ENCODE results near the gene SFXN5. TPM values are rescaled to one million over a fixed set of nuclear protein-coding genes. Genes with fewer than 3 reads are reported as not detected.

SFXN5 gene
- total and polyA plus RNA-seq, 2 donors (not counting 3 experiments of a cell fraction or from before 2014, with no cell fraction given) = 18.7 to 28.6 TPM

- no TSS peak for BruUV-seq (replicated peaks)
- Histone ChIP-seq H3K4me3 (replicated peaks in 1 of 3; ENCODE audit: insufficient read depth in 1 of 3, low read depth in 1 of 3, low read length in 3 of 3) (no peak overlapping the region), H2AFZ (ENCODE audit: low read depth, low read length) (no peak overlapping the region), H3K9me3 (replicated peaks; ENCODE audit: control insufficient read depth, insufficient read depth, low read length) (no peaks in the 10 kb centered on the region), H3K4me1 (ENCODE audit: control insufficient read depth, extremely low read depth, insufficient read depth, low read length) (peaks cover 22% of the 10 kb centered on the region), H3K36me3 (ENCODE audit: control insufficient read depth in 2 of 2, extremely low read depth in 1 of 2, insufficient read depth in 2 of 2, low read length in 2 of 2) (peaks cover 0 to 9% of the 10 kb centered on the region in 2 experiments), H3K79me2 (ENCODE audit: control insufficient read depth, insufficient read depth, low read length) (no peaks in the 10 kb centered on the region), H3K4me2 (ENCODE audit: insufficient read depth, low read length) (no peak overlapping the region), H4K20me1 (replicated peaks; ENCODE audit: control insufficient read depth, extremely low read depth, insufficient read depth, low read length) (no peaks in the 10 kb centered on the region), H3K27ac (ENCODE audit: insufficient read depth, low read depth, low read length) (no peak overlapping the region), H3K27me3 (ENCODE audit: control insufficient read depth in 2 of 2, insufficient read depth in 2 of 2, low read length in 2 of 2) (no peaks in the 10 kb centered on the region), H3K9me1 (replicated peaks; ENCODE audit: control insufficient read depth, extremely low read depth, insufficient read depth, low read length) (no peaks in the 10 kb centered on the region), H3K9ac (replicated peaks; ENCODE audit: extremely low read depth, insufficient read depth, low read length) (no peak overlapping the region)
- intact Hi-C loops (cut with micrococcal nuclease) (loop anchor here (1.0 kb wide), 6 partner anchors 43 to 320 kb away; no protein-coding TSS in a partner anchor), dilution Hi-C loops (cut with MboI; ENCODE audit: extremely low pct_ligation_motif_present, low sequenced_read_pairs) (no loop called here)
- POLR2A ChIA-PET = interaction anchor here (1.3 kb wide), 1 partner anchor 285 kb away, joined by 5 read pairs; no protein-coding TSS in a partner anchor
- FAIRE-seq = peak; percentile 74
- CTCF ChIA-PET = interaction anchor here (0.6 to 10.7 kb wide), 56 partner anchors 9 to 398 kb away, joined by 3 to 261 read pairs (median 6); partner anchors contain the start of genes EMX1, PRADC1 and SMYD5
- TF ChIP-seq CTCF (IDR thresholded peaks at IDR 0.05; ENCODE audit: extremely low read depth in 1 of 2, insufficient read depth in 1 of 2, low read depth in 1 of 2, low read length in 2 of 2) (peak; percentile 69 to 92), FOS (IDR thresholded peaks at IDR 0.05; ENCODE audit: borderline replicate concordance, insufficient read depth, low read length) (no peak)
- peak; percentile 60 for DNase-seq (ENCODE audit: low read depth, low spot score)
Observed at GRCh38 chr2:72892506-72893173, 178.9 kb downstream of the SFXN5 start.

Other genes starting within 250 kb of the SFXN5 start
- 23.6 and 34.8 TPM in 2 replicates for gene EXOC6B, start 245.7 kb downstream of the SFXN5 start, total RNA-seq
- gene EXOC6B, start 245.7 kb downstream of the SFXN5 start, polyA plus RNA-seq = 9.0 and 10.8 TPM in 2 replicates
- gene SPR, start 184.3 kb downstream of the SFXN5 start, total RNA-seq = 26.3 and 27.6 TPM in 2 replicates
- gene SPR, start 184.3 kb downstream of the SFXN5 start, polyA plus RNA-seq = 18.1 and 22.0 TPM in 2 replicates
- gene EMX1, start 154.2 kb downstream of the SFXN5 start, total RNA-seq = not detected in 2 replicates
- not detected in 2 replicates for gene EMX1, start 154.2 kb downstream of the SFXN5 start, polyA plus RNA-seq
- 47.0 and 49.4 TPM in 2 replicates for gene RAB11FIP5, start 41.2 kb upstream of the SFXN5 start, total RNA-seq
- 32.4 and 36.6 TPM in 2 replicates for gene RAB11FIP5, start 41.2 kb upstream of the SFXN5 start, polyA plus RNA-seq
- not detected in 2 replicates for gene NOTO, start 130.9 kb upstream of the SFXN5 start, total RNA-seq
- not detected in 2 replicates for gene NOTO, start 130.9 kb upstream of the SFXN5 start, polyA plus RNA-seq
- gene SMYD5, start 142.5 kb upstream of the SFXN5 start, total RNA-seq = 23.4 and 31.7 TPM in 2 replicates
- gene SMYD5, start 142.5 kb upstream of the SFXN5 start, polyA plus RNA-seq = 16.2 and 19.9 TPM in 2 replicates
- gene PRADC1, start 161.5 kb upstream of the SFXN5 start, total RNA-seq = 19.6 and 21.8 TPM in 2 replicates
- gene PRADC1, start 161.5 kb upstream of the SFXN5 start, polyA plus RNA-seq = 32.7 and 42.6 TPM in 2 replicates
- gene CCT7, start 162.6 kb upstream of the SFXN5 start, total RNA-seq = 362 and 389 TPM in 2 replicates
- gene CCT7, start 162.6 kb upstream of the SFXN5 start, polyA plus RNA-seq = 317 and 343 TPM in 2 replicates
- gene FBXO41, start 212.8 kb upstream of the SFXN5 start, total RNA-seq = 1.2 and 1.5 TPM in 2 replicates
- 0.88 and 0.94 TPM in 2 replicates for gene FBXO41, start 212.8 kb upstream of the SFXN5 start, polyA plus RNA-seq
- gene EGR4, start 221.8 kb upstream of the SFXN5 start, total RNA-seq = not detected in 2 replicates
- not detected in 2 replicates for gene EGR4, start 221.8 kb upstream of the SFXN5 start, polyA plus RNA-seq